Activated CD4-positive, alpha-beta T cell treated with anti-CD3 and anti-CD28 coated beads, Interleukin-2, amount 50 U/mL, for 1 hour (primary cell): ENCODE data around the gene COG1.

Experiments
- DNase-seq: peaks from one replicate; pipeline ENCODE4 v3.0.0-alpha.2; 2020

COG1 gene

DNA sequence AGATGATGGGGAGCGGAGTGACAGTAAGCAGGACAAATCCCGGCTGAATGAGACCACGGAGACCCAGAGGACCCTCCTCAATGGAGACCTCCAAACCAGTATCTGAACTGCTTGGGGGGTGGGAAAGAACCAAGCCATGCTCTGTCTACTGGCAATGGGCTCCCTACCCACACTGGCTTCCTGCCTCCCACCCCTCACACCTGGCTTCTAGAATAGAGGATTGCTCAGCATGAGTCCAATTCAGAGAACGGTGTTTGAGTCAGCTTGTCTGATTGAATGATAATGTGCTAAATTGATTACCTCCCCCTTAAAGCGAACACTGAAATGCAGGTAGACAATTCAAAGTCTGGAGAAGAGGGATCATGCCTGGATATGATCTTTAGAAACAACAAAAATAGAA is 22.5 kb upstream of the COG1 start:
- DNase-seq: no peak

DNA sequence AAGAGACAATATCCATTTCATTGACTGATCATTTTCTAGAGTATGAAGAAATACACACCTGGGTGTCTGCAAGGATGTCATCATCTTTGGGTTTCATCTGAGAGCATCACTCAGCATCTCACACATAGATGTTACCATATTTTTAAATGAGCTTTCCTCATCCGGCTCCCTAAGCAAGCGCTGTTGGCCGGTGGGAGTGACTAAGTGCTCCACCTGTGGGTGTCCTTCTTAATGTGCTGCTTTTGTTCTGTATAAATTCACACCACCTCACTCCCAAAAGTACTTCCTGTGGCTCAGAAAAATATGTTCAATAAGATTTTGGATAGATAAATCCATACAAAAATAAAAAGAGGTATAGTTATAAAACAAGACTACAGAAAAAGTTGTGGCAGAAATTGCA is 20.6 kb upstream of the COG1 start:
- DNase-seq: no peak

DNA sequence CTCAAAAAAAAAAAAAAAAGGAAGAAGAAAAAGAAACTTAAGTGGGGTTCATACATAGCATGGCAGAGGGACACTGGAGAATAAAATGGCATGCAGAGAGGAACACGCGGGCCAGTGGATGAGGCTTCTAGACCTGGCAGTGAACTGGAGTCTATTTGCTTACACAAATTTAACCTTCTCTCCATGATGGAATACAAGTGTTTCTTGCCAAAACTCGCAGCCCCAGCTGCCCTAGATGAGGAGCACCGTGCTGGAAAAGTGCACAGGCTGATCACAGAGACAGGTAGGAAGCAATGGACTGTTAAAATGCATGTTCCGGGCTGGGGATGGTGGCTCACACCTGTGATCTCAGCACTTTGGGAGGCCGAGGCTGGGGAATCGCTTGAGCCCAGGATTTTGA is 18.7 kb upstream of the COG1 start:
- DNase-seq: no peak

DNA sequence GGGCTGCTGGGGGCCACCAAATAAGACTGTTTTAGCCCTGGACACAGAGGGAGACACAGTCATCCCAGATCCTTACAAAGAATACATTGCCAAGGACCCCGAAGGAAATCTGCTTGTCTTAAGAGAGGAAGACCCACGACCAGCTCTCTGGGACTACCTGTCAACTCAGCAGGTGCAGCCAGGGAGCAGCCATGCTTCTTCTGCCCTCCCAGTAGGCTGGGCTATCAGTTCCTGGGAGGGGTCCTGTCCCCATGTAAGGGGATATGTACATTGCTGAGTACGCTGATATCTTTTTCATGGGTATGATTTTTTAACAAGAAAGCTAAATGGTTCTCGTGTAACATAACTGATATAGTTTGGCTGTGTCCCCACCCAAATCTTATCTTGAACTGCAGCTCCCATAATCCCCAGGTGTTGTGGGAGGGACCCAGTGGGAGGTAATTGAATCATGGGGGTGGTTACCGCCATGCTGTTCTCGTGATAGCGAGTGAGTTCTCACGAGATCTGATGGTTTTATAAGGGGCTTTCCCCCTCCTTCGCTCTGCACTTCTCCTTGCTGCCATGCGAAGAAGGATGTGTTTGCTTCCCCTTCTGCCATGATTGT is 16.8 kb upstream of the COG1 start:
- DNase-seq: no peak

DNA sequence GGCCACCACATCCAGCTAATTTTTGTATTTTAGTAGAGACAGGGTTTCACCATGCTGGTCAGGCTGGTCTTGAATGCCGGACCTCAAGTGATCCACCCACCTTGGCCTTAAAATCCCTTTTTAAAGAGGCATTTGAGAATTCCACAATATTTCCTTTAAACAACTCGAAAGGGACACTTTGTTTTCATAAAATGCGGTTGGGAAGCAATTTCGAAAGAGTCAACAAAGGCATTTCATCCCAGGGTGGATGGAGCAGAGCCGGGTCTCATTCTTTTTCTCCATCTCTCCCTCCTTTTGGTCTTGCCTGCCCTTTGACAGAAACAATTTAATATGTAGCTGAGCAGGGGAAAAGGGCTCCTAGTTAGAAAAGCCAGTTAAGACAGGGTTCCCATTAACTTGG is 13.5 kb upstream of the COG1 start:
- no peak for DNase-seq

DNA sequence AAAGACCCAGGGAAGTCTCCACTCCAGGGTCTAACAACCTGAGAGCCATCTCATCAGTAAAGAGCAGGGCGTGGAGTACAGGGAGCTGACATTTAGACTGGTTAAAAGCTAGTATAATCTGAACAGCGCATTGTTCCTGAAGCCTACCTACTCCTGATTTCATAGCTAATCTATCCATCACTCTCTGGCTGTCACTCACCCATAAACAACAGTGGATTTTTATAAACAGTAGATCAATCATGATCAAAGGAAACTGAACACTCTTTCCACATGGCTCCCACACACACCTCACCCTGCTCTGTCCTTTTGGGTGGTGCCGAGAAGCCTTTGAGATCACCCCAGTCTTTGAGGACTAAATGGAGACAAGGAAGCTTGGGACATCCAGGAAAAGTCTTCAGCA is 13.0 kb upstream of the COG1 start:
- no peak for DNase-seq

DNA sequence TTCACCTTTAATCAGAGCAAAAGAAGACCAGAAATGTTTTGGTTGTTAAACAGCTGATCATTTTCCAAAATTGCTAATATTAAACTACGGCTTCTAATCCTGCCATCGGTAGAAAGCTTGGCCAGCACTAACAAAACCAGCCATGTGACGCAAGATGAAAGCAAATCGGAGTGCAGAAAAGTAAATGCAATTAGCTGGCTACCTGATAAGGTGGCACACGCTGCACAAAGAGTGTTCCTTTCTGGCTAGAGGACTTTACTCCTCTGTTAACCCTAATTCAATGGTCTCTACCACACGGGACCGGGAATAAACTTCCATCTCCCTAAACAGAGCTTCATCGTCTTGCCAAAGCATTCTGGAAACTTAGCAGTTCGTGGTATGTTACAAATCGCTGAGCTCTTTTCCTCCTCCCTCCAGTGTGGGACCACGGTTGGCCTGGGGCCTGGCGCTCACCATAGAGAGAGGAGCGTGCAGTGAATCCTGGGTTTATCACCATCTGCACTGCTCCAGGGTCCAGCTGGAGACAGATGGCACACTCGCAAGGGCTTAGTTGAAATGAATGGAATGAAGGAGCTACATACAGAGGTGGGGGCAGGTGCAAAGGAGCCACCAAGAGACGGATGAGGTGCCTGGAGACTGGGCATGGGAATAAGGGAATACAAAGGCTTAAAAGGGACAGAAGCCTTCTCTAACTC is 10.1 kb upstream of the COG1 start:
- no peak for DNase-seq

DNA sequence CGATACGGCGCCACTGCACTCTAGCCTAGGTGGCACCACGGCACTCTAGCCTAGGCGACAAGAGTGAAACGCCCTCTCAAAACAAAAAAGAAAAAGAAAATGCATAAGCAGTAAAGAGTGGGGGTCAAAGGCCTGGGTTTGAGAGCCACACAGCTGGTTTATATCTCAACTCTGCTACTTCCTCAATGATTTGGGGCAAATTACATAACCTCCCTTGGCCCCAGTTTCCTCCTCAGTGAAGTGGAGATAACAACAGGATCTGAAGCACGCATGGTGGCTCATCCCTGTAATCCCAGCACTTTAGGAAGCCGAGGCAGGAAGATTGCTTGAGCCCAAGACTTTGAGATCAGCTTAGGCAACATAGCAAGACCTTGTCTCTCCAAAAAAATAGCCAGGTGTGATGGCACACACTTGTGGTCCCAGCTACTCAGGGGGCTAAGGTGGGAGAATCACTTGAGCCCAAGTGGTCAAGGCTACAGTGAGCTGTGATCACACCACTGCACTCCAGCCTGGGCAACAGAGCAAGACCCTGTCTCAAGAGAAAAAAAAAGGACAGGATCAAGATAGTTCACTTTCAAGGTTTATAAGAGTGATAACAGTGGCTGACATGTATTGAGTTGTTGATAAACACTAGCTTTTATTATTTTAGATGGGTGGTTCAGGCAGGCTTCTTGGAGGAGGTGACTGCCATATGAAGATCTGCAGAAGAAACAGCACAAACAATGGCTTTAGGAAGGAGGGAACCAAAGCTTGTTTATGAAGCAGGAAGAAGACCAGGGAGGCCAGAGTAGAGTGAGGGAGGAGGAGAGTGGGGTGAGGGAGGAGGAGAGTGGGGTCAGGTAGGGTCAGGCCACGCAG is 8.5 kb upstream of the COG1 start:
- DNase-seq: no peak

DNA sequence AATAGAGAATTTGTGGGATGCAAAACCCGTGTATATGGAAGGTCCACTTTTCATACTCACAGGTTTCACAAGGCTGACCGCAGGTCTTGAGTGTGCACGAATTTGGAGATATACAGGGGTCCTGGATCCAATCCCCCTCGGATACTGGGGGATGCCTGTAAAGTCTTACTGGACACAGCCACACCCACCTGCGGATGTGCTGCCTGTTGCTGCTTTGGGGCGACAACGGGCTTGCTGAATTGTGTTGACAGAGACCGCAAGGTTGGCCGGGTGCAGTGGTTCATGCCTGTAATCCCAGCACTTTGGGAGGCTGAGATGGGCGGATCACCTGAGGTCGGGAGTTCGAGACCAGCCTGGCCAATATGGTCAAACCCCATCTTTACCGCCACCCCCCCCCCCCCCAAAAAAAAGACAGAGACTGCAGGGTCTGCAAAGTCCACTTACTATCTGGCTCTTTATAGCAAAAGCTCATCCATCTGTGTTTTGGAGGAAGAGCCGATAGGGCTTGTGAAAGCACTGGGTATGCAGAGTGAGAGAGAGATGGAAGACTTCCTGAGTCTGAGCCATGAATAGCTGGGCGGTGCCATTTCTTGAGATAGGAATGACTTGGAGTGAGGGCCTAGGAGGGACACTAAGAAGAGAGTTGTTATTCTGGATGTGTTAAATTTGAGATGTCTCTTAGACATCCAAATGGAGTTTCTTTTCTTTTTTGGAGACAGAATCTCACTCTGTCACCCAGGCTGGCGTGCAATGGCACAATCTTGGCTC is 6.4 kb upstream of the COG1 start:
- DNase-seq: no peak

DNA sequence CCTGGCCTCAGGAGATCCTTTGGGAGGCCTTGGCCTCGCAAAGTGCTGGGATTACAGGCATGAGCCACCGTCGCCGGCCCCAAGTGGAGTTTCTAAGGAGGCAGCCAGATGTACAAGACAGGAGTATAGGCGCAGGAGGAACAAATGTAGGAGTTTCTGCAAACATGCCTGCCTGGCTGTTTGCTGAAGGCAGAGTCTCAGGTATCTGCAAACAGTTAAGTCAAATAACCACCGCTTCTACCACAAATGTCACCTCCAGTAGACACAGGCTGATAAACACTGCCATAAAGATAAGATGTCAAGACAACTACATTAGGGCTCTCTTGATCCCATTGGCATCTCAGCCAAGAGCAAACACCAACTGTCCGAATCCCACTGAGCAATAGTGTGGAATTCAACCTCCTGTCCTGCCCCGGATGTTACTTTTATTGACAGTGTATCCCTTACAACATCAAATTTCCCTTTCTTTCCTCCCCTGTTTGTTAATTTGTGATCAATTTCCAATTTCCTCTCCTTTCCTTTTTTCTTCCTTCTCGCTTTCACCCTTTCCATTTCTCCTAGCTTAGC is 5.6 kb upstream of the COG1 start:
- no peak for DNase-seq

DNA sequence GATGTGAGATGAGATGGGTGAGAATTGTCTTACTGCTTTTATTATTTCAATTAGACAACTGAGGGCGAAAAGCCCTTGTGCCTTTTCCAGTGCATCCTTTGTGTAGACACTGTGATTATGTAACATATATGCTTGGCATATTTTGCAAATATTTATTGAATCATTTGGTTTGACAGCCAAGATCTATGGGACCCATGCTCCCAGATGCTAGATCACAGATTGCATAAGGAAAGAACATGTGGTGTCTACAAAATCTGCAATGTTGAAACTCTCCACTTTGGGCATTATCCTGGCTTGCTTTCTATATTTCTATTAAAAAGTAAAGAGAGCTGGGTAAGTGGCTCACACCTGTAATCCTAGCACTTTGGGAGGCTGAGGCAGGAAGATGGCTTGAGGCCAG is 4.8 kb upstream of the COG1 start:
- DNase-seq: no peak

DNA sequence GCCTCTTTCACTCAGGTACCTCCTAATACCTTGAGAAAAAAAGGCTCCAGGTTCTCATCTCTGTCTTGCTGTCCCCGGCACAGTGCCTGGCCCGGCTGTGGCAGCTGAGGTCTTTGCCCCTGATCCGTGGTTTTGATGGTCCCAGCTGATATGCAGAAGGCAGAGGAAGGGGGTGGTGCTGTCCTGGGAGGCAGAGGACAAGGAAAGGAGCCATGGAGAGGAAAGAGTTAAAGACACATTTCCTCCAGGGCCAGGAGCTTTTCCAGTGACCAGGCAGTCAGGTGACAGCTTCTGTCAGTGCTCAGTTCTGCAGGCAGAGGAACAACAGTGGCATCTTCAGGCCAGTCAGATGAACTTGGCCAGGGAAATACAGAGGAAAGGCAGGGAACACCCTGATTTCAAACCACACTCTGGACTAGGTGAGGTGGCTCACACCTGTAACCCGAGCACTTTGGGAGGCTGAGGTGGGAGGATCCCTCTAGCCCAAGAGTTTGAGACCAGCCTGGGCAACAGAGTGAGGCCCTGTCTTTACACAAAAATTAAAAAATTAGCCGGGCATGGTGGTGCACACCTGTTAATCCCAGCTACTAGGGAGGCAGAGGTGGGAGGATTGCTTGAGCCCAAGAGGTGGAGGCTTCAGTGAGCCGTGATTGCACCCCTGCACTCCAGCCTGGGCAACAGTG is 3.3 kb upstream of the COG1 start:
- DNase-seq: no peak

DNA sequence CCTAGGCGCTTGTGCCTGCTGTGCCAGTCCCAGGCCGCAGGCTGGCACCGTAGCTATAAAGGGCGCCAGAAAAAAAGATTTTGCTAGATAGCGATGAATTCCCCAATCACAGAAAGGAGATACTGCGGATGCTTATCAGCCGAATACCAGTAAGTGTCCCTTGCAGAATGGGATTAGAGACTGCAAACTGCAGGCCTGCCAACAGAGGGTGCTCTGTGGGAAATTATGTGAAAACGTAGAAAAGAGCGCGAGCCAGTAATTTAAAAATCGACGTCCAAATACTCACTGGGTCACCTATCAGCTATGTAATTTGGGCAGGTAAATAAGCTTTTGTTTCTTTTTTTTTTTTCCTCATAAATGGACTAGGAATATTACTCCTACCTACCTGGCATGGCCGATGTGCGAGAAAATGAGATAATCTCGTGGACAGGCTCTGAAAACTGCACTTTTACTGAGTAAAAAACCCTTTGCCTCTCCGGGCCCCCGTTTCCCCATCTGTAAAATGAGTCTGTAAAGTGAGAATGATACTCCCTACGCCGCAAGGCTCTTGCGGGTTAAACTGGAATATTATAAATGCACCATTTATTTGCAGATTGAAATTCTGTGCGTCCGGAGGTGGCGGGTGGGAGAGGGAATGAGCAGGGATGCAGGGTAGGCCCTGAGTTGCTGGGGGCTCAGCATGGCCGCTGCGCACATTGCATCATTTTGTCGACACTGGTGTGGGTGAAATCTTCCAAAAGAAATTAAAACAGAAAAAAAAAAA is 1.2 kb upstream of the COG1 start:
- peak; percentile 68 for DNase-seq

DNA sequence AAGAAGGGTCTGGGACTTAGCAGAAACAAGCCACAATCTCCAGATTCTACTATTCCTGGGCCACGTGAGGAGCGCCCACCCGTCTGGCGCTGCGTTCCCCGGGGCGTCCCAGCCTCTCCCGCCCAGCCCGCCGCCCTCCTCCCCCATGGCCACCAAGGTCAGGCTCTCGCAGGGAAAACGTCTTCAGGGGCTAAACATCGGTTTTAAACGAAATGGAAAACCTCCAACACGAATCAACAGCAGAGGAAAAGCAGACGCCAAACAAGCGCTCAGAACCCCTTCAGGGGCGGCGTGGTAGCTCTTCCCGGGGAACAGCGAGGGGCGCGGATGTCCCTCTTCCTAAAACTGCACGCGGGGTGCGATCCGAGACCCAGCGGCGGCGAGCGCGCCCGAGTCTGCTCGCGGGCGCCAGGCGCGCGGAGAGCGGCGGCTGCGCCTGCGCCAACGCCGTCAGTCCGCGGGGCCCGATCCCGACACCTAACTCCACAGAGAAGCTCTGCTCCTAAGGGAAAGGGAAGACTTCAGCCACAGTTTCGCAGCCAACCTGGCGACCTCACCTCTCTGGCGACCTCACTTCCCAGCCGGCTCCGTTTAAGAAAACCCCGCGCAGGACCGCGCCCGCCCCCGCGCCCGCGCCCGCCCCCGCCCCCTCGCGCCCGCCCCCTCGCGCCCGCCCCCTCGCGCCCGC is 505 bp upstream of the COG1 start:
- peak; percentile 52 for DNase-seq

DNA sequence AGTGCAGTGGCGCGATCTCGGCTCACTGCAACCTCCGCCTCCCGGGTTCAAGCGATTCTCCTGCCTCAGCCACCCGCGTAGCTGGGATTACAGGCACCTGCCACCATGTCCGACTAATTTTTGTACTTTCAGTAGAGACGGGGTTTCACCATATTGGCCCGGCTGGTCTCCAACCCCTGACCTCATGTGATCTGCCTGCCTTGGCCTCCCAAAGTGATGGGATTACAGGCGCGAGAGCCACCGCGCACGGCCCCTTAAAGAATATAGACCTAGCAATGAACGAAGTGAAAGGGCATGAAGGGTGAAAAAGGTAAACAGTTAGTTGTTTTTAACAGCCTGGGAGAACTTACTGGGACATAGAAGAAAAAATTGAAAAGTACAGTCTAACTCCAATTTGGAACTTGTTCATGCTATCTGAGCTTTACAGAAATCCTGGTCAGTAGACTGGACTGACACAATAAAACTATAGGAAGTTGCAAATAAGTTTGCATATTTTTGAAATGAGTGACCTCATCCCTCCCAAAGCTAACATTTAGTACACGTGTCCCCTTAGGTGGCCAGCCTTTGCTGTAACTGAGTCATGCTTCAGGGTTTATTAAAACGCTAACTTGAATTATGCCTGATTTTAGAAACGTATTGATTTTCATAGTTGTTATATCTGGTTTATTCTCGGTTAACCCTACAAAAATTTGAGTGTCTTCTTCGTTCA is 1.8 kb downstream of the COG1 start:
- DNase-seq: no peak

DNA sequence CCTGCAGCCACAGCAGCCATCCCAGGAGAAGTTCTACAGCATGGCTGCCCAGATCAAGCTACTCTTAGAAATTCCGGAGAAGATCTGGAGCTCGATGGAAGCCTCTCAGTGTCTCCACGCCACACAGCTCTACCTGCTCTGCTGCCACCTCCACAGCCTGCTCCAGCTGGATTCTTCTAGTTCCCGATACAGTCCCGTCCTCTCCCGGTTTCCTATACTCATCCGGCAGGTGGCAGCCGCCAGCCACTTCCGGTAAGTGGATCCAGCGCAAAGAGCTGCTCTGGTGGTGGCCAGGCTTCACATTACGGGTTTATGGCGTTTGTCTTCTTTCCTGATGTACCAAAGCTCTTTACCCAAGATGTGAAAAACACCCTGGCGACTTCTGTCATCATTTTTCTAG is 3.6 kb downstream of the COG1 start:
- no peak for DNase-seq

DNA sequence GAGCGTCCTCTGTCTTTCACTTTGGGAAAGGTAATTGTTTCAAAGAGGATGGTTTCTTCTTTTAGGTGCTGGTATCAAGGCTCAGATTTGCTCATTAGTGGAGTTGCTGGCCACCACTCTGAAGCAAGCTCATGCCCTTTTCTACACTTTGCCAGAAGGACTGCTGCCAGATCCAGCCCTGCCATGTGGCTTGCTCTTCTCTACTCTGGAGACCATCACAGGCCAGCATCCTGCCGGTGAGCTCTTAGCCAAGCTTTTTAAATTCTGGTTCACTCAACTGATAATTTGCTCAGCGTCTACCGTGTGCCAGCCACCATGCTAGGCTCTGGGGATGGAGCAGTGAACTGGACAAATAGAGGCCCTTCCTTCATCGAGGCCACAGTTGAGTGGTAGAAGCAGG is 4.3 kb downstream of the COG1 start:
- no peak for DNase-seq

DNA sequence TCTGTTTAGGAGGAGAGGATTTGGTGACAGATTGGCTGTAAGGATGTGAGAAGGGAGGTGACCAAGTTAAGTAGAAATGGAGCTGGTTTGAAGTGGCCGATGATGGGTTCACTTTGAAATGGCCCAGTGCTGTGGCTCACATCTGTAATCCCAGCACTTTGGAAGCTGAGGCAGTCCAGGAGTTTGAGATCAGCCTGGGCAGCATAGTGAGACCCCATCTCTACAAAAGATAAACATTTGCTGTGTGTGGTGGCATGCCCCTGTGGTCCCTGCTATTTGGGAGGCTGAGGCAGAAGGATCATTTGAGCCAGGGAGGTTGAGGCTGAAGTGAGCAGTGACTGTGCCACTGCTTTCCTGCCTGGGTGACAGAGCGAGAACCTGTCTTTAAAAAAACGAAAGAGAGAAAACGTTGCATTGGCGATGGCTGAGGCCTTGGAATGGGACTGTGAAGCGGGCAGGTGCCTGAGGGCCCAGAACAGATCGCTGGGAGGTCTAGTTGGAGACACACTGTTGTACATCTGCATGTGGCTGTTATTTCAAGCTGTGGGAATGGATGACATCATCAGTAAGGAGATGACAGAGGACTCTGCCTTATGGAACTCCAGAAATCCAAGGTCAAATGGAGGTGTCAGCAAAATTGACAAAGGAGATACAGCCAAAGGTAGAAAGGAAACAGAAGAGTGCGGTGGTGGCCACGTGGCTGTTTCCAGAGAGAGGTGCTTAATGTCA is 5.5 kb downstream of the COG1 start:
- DNase-seq: no peak

DNA sequence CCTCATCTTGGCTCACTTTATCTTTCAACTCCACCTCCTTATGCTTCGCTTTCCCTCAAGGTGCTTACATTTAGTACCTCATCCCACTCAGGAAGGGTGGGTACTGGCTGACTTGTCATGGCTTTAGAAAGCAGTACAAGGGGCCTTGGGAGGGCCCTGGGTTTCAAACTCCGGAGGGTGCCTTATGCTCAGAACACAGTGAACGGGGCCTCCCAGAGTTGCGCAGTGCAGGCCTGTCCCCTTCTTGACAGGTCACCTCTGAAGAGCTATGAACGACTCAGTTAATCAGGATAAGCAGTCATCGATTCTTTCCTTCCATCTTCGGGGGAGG is 6.0 kb downstream of the COG1 start:
- no peak for DNase-seq
